HG03175 (cell line): ENCODE results near the gene NCOA3.

Source experiments
- ATAC-seq: cut with Tn5 transposase; IDR thresholded peaks from one replicate; pipeline ENCODE4 v1.9.1; 2021; ENCODE audit warnings: mild to moderate bottlenecking, moderate library complexity; ENCODE audit not compliant: unreplicated experiment

NCOA3 gene

GRCh38 chr20:47623206-47623605 is 121.5 kb downstream of the NCOA3 start:
- no peak for ATAC-seq

GRCh38 chr20:47627540-47627939 is 125.9 kb downstream of the NCOA3 start:
- ATAC-seq: no peak

- no peak for ATAC-seq
Observed at GRCh38 chr20:47629907-47630306, 128.2 kb downstream of the NCOA3 start.

GRCh38 chr20:47631078-47631477 is 129.4 kb downstream of the NCOA3 start:
- ATAC-seq: no peak

GRCh38 chr20:47635256-47635655 is 133.6 kb downstream of the NCOA3 start:
- no peak for ATAC-seq

- ATAC-seq: no peak
Observed at GRCh38 chr20:47638851-47639250, 137.2 kb downstream of the NCOA3 start.

- ATAC-seq: no peak
Observed at GRCh38 chr20:47642118-47642517, 140.4 kb downstream of the NCOA3 start.

- ATAC-seq: no peak
Observed at GRCh38 chr20:47642624-47643023, 140.9 kb downstream of the NCOA3 start.

- ATAC-seq: no peak
Observed at GRCh38 chr20:47645632-47646031, 143.9 kb downstream of the NCOA3 start.

- no peak for ATAC-seq
Observed at GRCh38 chr20:47647994-47648393, 146.3 kb downstream of the NCOA3 start.

- no peak for ATAC-seq
Observed at GRCh38 chr20:47648943-47649342, 147.3 kb downstream of the NCOA3 start.

GRCh38 chr20:47652301-47652700 is 150.6 kb downstream of the NCOA3 start:
- ATAC-seq: no peak

- no peak for ATAC-seq
Observed at GRCh38 chr20:47652794-47653193, 151.1 kb downstream of the NCOA3 start.

GRCh38 chr20:47653869-47654268 is 152.2 kb downstream of the NCOA3 start:
- no peak for ATAC-seq

- ATAC-seq: no peak
Observed at GRCh38 chr20:47654370-47654769, 152.7 kb downstream of the NCOA3 start.

GRCh38 chr20:47655635-47656034 is 153.9 kb downstream of the NCOA3 start:
- ATAC-seq: no peak

GRCh38 chr20:47656318-47656717 is 154.6 kb downstream of the NCOA3 start:
- ATAC-seq: no peak

- no peak for ATAC-seq
Observed at GRCh38 chr20:47659904-47660601, 158.4 kb downstream of the NCOA3 start.

- no peak for ATAC-seq
Observed at GRCh38 chr20:47660602-47660905, 158.9 kb downstream of the NCOA3 start.

- ATAC-seq: no peak
Observed at GRCh38 chr20:47660983-47661700, 159.5 kb downstream of the NCOA3 start.

- no peak for ATAC-seq
Observed at GRCh38 chr20:47661714-47662113, 160.0 kb downstream of the NCOA3 start.

- ATAC-seq: no peak
Observed at GRCh38 chr20:47662483-47663353, 161.0 kb downstream of the NCOA3 start.
